Naive thymus-derived CD4-positive, alpha-beta T cell (primary cell): ENCODE data around the gene WNT2B. TPM values are rescaled to one million over a fixed set of nuclear protein-coding genes. Genes with fewer than 3 reads are reported as not detected.

ENCODE experiments used
- ATAC-seq: fragments of 150-1000 bp; cut with Tn5 transposase; 2 replicates; pipeline ENCODE4 v1.10.0; 2021; ENCODE audit warnings: mild to moderate bottlenecking, moderate library complexity
- CTCF ChIA-PET: fragments of 350-600 bp; sonication (Branson Sonifier 250); formaldehyde crosslinking; loops from one replicate; lab custom pipeline; 2021; ENCODE audit warnings: antibody characterized with exemption; lab: Charles Lee
- POLR2A ChIA-PET: fragments of 350-600 bp; sonication (Branson Sonifier 250); formaldehyde crosslinking; loops from one replicate; lab custom pipeline; 2021; ENCODE audit warnings: antibody characterized with exemption, inconsistent platforms; lab: Charles Lee
- DNase-seq, 9 donors: peaks; one replicate each; pipeline versions ENCODE4 v3.0.0 to v3.0.0-alpha.2; 2020 to 2022; ENCODE audit warnings: mixed read lengths in 1 of 9
- H3K27ac ChIP-seq: one replicate; pipeline ENCODE4 v1.7.0; 2013; ENCODE audit warnings: mild to moderate bottlenecking, low read depth, low read length, moderate library complexity
- H3K27me3 ChIP-seq, 2 donors: one replicate each; pipeline ENCODE4 v1.7.0; 2013; ENCODE audit warnings: low read length in 2 of 2, mild to moderate bottlenecking in 2 of 2, moderate library complexity in 2 of 2; ENCODE audit not compliant: control insufficient read depth in 2 of 2, insufficient read depth in 2 of 2
- H3K36me3 ChIP-seq, 3 experiments: 1 replicate in 2 of 3; 2 replicates in 1 of 3; pipeline ENCODE4 v1.7.0; 2013; ENCODE audit warnings: low read length in 3 of 3, mild to moderate bottlenecking in 3 of 3, moderate library complexity in 1 of 3; ENCODE audit not compliant: insufficient read depth in 3 of 3, control insufficient read depth in 2 of 3
- H3K4me1 ChIP-seq, 2 donors: one replicate each; pipeline ENCODE4 v1.7.0; 2013; ENCODE audit warnings: low read length in 2 of 2, mild to moderate bottlenecking in 2 of 2, moderate library complexity in 1 of 2; ENCODE audit not compliant: control insufficient read depth in 2 of 2, insufficient read depth in 2 of 2
- H3K4me3 ChIP-seq: 2 replicates; pipeline ENCODE4 v1.7.0; 2013; ENCODE audit warnings: mild to moderate bottlenecking, low read length
- H3K9me3 ChIP-seq, 3 experiments: 1 replicate in 2 of 3; 2 replicates in 1 of 3; pipeline ENCODE4 v1.7.0; 2013; ENCODE audit warnings: low read length in 3 of 3; ENCODE audit not compliant: control insufficient read depth in 2 of 3
- H3K27ac Mint-ChIP-seq, 9 donors: one replicate each; pipeline ENCODE4 v1.8.0; 2020 to 2022; ENCODE audit warnings: mixed read lengths in 9 of 9, mild to moderate bottlenecking in 8 of 9, moderate library complexity in 5 of 9, inconsistent platforms in 2 of 9
- H3K27me3 Mint-ChIP-seq, 5 donors: one replicate each; pipeline ENCODE4 v1.8.0; 2021 to 2022; ENCODE audit warnings: mixed read lengths in 5 of 5, mild to moderate bottlenecking in 1 of 5
- H3K36me3 Mint-ChIP-seq, 5 donors: one replicate each; pipeline ENCODE4 v1.8.0; 2020 to 2022; ENCODE audit warnings: mixed read lengths in 5 of 5, mild to moderate bottlenecking in 3 of 5, inconsistent platforms in 1 of 5
- H3K4me1 Mint-ChIP-seq, 7 donors: one replicate each; pipeline ENCODE4 v1.8.0; 2020 to 2022; ENCODE audit warnings: mixed read lengths in 7 of 7, mild to moderate bottlenecking in 3 of 7, inconsistent platforms in 1 of 7
- H3K4me3 Mint-ChIP-seq, 10 donors: one replicate each; pipeline ENCODE4 v1.8.0; 2020 to 2022; ENCODE audit warnings: mild to moderate bottlenecking in 10 of 10, mixed read lengths in 10 of 10, moderate library complexity in 6 of 10, inconsistent platforms in 2 of 10
- H3K9me3 Mint-ChIP-seq, 11 donors: one replicate each; pipeline ENCODE4 v1.8.0; 2020 to 2022; ENCODE audit warnings: mixed read lengths in 11 of 11, mild to moderate bottlenecking in 4 of 11, inconsistent platforms in 1 of 11, moderate library complexity in 1 of 11
- intact Hi-C, 2 donors: fragments of 100-400 bp; cut with micrococcal nuclease; formaldehyde crosslinking; loops; one replicate each; pipeline ENCODE4 v1.15.1; 2023
- polyA plus RNA-seq, 2 donors: library from polyadenylated mRNA; unstranded; fragments of 300-500 nt; fragmentation: Illumina TruSeq; gene quantifications; one replicate each; pipeline ENCODE4 v1.2.3, GENCODE V29; 2021
- total RNA-seq, 6 experiments: library from RNA in 5 of 6; stranded (reverse) in 5 of 6; gene quantifications; 1 replicate in 5 of 6; 2 replicates in 1 of 6; pipeline ENCODE4 v1.2.3 and lab custom pipeline; 2021 to 2026

Gene WNT2B
- total and polyA plus RNA-seq, 7 experiments from 2014 or later = 0.05 to 0.94 (median 0.57) TPM; not detected in 1

- Mint-ChIP-seq H3K27ac (peak overlapping the region in 1 of 9 donors; percentile 45), H3K4me3 (no peak overlapping the region), H3K4me1 (peaks cover 0 to 2% (median 0%) of the 10 kb centered on the region in 7 donors), H3K27me3 (no peaks in the 10 kb centered on the region), H3K36me3 (peaks cover 0 to 18% (median 0%) of the 10 kb centered on the region in 5 donors), H3K9me3 (no peaks in the 10 kb centered on the region)
- ChIA-PET CTCF (no interaction called here), POLR2A (no interaction called here)
- H3K27me3 ChIP-seq = no peaks in the 10 kb centered on the region
- H3K27ac ChIP-seq = no peak overlapping the region
- intact Hi-C loops = no loop called here
- H3K4me1 ChIP-seq = no peaks in the 10 kb centered on the region
- no peak for DNase-seq
- H3K9me3 ChIP-seq = no peaks in the 10 kb centered on the region
- ATAC-seq = no peak
- H3K4me3 ChIP-seq = no peak overlapping the region
- no peaks in the 10 kb centered on the region for H3K36me3 ChIP-seq
These were observed 16.2 kb downstream of the WNT2B start for GRCh38 chr1:112524986-112525385.

GRCh38 chr1:112527266-112528010, 18.7 kb downstream of the WNT2B start:
- no peaks in the 10 kb centered on the region for H3K4me1 ChIP-seq

GRCh38 chr1:112528076-112528475, 19.3 kb downstream of the WNT2B start:
- H3K27ac Mint-ChIP-seq = no peak overlapping the region
- H3K27me3 Mint-ChIP-seq = no peaks in the 10 kb centered on the region
- Histone ChIP-seq H3K27me3 (no peaks in the 10 kb centered on the region), H3K36me3 (no peaks in the 10 kb centered on the region), H3K27ac (no peak overlapping the region), H3K4me1 (no peaks in the 10 kb centered on the region), H3K4me3 (no peak overlapping the region), H3K9me3 (no peaks in the 10 kb centered on the region)
- POLR2A ChIA-PET = no interaction called here
- DNase-seq (no peak), ATAC-seq (no peak)
- peaks cover 0 to 25% (median 1%) of the 10 kb centered on the region in 5 donors for H3K36me3 Mint-ChIP-seq
- H3K9me3 Mint-ChIP-seq = no peaks in the 10 kb centered on the region
- H3K4me3 Mint-ChIP-seq = no peak overlapping the region
- intact Hi-C loops = no loop called here
- CTCF ChIA-PET = no interaction called here
- H3K4me1 Mint-ChIP-seq = peaks cover 0 to 2% (median 0%) of the 10 kb centered on the region in 7 donors

More at GRCh38 chr1:112527266-112528010, 18.7 kb downstream of the WNT2B start:
- intact Hi-C loops = no loop called here
- Mint-ChIP-seq H3K36me3 (peaks cover 0 to 23% (median 1%) of the 10 kb centered on the region in 5 donors), H3K9me3 (no peaks in the 10 kb centered on the region), H3K27ac (no peak overlapping the region), H3K4me3 (no peak overlapping the region), H3K27me3 (no peaks in the 10 kb centered on the region), H3K4me1 (peaks cover 0 to 2% (median 0%) of the 10 kb centered on the region in 7 donors)
- Histone ChIP-seq H3K27me3 (no peaks in the 10 kb centered on the region), H3K27ac (no peak overlapping the region), H3K4me3 (no peak overlapping the region), H3K9me3 (no peaks in the 10 kb centered on the region), H3K36me3 (no peaks in the 10 kb centered on the region)
- ChIA-PET POLR2A (interaction anchor here (0.7 kb wide), 1 partner anchor 95 kb away, joined by 3 read pairs; no protein-coding TSS in a partner anchor), CTCF (no interaction called here)
- ATAC-seq = no peak
- DNase-seq = no peak

- no peaks in the 10 kb centered on the region for H3K9me3 ChIP-seq
- ChIA-PET POLR2A (interaction anchor here (0.6 kb wide), 1 partner anchor 98 kb away, joined by 3 read pairs; no protein-coding TSS in a partner anchor), CTCF (no interaction called here)
- no peak overlapping the region for H3K4me3 ChIP-seq
- no peaks in the 10 kb centered on the region for H3K36me3 ChIP-seq
- Mint-ChIP-seq H3K4me3 (no peak overlapping the region), H3K4me1 (peaks cover 0 to 2% (median 0%) of the 10 kb centered on the region in 7 donors), H3K27me3 (no peaks in the 10 kb centered on the region), H3K9me3 (no peaks in the 10 kb centered on the region), H3K36me3 (peaks cover 0 to 30% (median 4%) of the 10 kb centered on the region in 5 donors), H3K27ac (no peak overlapping the region)
- DNase-seq = no peak
- no peaks in the 10 kb centered on the region for H3K27me3 ChIP-seq
- no peak for ATAC-seq
- no peak overlapping the region for H3K27ac ChIP-seq
- intact Hi-C loops = no loop called here
- H3K4me1 ChIP-seq = no peaks in the 10 kb centered on the region
These were observed 20.5 kb downstream of the WNT2B start for GRCh38 chr1:112529301-112529700.

- no peak overlapping the region for H3K27ac Mint-ChIP-seq
- no peaks in the 10 kb centered on the region for H3K4me1 ChIP-seq
- ChIA-PET POLR2A (no interaction called here), CTCF (interaction anchor here (0.7 kb wide), 1 partner anchor 1228 kb away, joined by 3 read pairs; no protein-coding TSS in a partner anchor)
- H3K27ac ChIP-seq = no peak overlapping the region
- H3K4me3 ChIP-seq = no peak overlapping the region
- DNase-seq (no peak), ATAC-seq (no peak)
- H3K36me3 Mint-ChIP-seq = peaks cover 0 to 32% (median 7%) of the 10 kb centered on the region in 5 donors
- H3K9me3 ChIP-seq = no peaks in the 10 kb centered on the region
- no peaks in the 10 kb centered on the region for H3K36me3 ChIP-seq
- no peaks in the 10 kb centered on the region for H3K27me3 ChIP-seq
- H3K27me3 Mint-ChIP-seq = no peaks in the 10 kb centered on the region
- H3K4me3 Mint-ChIP-seq = no peak overlapping the region
- H3K4me1 Mint-ChIP-seq = peaks cover 0 to 2% (median 0%) of the 10 kb centered on the region in 7 donors
- intact Hi-C loops = no loop called here
- H3K9me3 Mint-ChIP-seq = no peaks in the 10 kb centered on the region
These were observed 22.1 kb downstream of the WNT2B start for GRCh38 chr1:112530832-112531231.

GRCh38 chr1:112532064-112532463, 23.3 kb downstream of the WNT2B start:
- Mint-ChIP-seq H3K36me3 (peaks cover 0 to 28% (median 9%) of the 10 kb centered on the region in 5 donors), H3K27ac (no peak overlapping the region), H3K4me1 (no peaks in the 10 kb centered on the region), H3K4me3 (no peak overlapping the region), H3K27me3 (no peaks in the 10 kb centered on the region), H3K9me3 (no peaks in the 10 kb centered on the region)
- intact Hi-C loops = no loop called here
- Histone ChIP-seq H3K4me1 (no peaks in the 10 kb centered on the region), H3K27me3 (no peaks in the 10 kb centered on the region), H3K27ac (no peak overlapping the region), H3K36me3 (no peaks in the 10 kb centered on the region), H3K9me3 (no peaks in the 10 kb centered on the region), H3K4me3 (no peak overlapping the region)
- CTCF ChIA-PET = no interaction called here
- POLR2A ChIA-PET = no interaction called here
- ATAC-seq = no peak
- DNase-seq = no peak

GRCh38 chr1:112533029-112533428, 24.3 kb downstream of the WNT2B start:
- Mint-ChIP-seq H3K9me3 (no peaks in the 10 kb centered on the region), H3K27ac (no peak overlapping the region), H3K4me1 (no peaks in the 10 kb centered on the region), H3K36me3 (peaks cover 0 to 19% (median 13%) of the 10 kb centered on the region in 5 donors), H3K4me3 (no peak overlapping the region), H3K27me3 (no peaks in the 10 kb centered on the region)
- DNase-seq (no peak), ATAC-seq (no peak)
- ChIA-PET POLR2A (no interaction called here), CTCF (no interaction called here)
- no peaks in the 10 kb centered on the region for H3K4me1 ChIP-seq
- H3K4me3 ChIP-seq = no peak overlapping the region
- H3K9me3 ChIP-seq = no peaks in the 10 kb centered on the region
- intact Hi-C loops = no loop called here
- H3K27ac ChIP-seq = no peak overlapping the region
- peaks cover 0 to 6% (median 0%) of the 10 kb centered on the region in 3 experiments for H3K36me3 ChIP-seq
- H3K27me3 ChIP-seq = no peaks in the 10 kb centered on the region
